Tongue (tissue), 2 donors: ENCODE measurements around the gene FMC1. TPM values are rescaled to one million over a fixed set of nuclear protein-coding genes. Genes with fewer than 3 reads are reported as not detected.
"Not testable (repeated sequence)": the region's sequence is repeated elsewhere in the genome, so short reads cannot be mapped to it uniquely, and the experiment has no call there.

Experiments used
- DNase-seq: peaks from one replicate; pipeline ENCODE4 v3.0.0-alpha.2; 2015
- total RNA-seq: library from RNA; depleted of rRNA; stranded (reverse); fragments of >200 nt; gene quantifications from one replicate; pipeline ENCODE4 v1.2.3, GENCODE V29; 2014

FMC1 gene, protein sequence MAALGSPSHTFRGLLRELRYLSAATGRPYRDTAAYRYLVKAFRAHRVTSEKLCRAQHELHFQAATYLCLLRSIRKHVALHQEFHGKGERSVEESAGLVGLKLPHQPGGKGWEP
- total RNA-seq, result 18.3 TPM

DNA sequence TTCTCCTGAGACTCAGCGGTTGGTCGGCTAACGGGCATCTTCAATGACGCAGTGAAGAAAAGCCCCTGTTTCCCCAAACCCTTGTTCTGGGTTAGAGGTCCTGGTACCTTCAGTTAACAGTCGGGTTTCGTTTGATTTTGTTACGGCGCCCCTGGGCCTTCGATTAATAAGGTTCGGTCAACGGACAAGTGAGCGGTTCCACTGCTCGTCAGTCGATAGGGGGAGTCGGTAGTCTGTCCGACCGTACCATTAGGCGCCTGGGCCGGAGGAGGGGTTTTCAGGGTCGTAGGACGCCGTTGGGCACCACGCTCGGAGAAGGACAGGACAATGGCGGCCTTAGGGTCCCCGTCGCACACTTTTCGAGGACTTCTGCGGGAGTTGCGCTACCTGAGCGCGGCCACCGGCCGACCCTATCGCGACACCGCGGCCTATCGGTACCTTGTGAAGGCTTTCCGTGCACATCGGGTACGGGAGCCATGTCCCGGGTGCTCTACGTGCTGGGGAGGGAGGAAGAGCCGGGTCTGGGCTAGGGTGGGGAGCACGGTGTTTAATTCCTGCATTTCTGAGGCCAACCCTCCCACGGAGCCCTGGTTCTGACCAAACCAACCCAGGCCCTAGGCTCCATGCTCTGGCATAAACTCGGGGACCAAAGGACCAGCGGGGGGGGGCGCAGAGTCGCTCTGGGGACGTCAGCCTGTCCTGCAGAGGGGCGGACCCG is at the start of gene FMC1:
TSS of gene FMC1 (plus strand) at position 280 of the 718 bp plus-strand sequence. CDS start at position 328, 48 bp downstream.
- peak; percentile 97 for DNase-seq

DNA sequence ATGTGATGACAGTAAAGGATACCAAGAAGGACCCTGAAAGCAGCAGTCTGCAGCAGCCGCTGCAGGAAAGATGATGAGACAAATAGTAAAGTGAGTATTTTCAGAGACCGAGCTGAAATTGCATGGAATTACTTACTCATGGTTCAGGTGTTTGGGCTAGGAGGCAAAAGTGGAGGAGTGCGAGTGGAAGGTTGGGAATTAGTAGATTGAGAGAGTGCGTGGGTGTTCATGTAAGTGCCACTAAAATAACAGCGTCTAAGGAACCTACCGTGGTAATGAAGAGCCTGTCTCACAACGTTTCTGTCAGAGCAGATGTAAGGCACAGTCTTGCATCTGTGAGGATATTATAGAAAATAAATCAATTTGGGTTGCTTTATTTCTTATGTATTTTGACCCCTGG is 48.3 kb upstream of the FMC1 start:
- no peak for DNase-seq

DNA sequence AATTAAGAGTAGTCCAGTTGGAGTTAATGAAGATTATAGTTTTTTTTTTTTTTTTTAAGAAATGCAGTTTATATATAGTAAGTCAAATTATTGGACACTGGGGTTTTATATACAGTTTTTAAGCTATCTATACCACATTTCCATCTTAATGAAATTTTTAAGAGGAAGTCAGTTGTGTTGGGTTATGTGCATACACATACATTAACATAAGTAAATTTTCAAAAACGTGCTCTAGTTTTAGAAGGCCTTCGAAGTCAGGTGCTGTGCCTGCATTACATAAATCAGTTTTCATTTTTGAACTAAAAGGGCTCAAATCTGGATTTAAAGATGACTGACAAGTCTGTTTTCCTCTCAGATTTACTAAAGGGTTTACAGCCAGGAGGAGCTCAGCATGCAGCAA is 47.6 kb upstream of the FMC1 start:
- no peak for DNase-seq

DNA sequence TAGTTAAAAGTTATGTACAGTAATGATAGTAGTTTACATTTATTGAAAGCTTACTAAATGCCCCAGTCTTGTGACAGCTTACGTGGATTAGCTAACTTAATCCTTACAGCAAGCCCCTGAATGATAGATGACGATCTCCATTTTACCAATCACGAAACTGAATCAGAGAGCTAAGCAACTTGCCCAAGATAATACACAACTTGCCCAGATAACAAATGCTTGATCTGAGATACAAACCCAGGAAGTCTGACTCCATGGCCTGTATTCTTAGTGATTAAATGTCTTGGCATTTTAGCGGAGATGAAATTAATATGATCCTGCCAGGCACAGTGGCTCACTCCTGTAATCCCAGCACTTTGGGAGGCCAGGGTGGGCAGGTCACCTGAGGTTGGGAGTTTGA is 46.9 kb upstream of the FMC1 start:
- no peak for DNase-seq

DNA sequence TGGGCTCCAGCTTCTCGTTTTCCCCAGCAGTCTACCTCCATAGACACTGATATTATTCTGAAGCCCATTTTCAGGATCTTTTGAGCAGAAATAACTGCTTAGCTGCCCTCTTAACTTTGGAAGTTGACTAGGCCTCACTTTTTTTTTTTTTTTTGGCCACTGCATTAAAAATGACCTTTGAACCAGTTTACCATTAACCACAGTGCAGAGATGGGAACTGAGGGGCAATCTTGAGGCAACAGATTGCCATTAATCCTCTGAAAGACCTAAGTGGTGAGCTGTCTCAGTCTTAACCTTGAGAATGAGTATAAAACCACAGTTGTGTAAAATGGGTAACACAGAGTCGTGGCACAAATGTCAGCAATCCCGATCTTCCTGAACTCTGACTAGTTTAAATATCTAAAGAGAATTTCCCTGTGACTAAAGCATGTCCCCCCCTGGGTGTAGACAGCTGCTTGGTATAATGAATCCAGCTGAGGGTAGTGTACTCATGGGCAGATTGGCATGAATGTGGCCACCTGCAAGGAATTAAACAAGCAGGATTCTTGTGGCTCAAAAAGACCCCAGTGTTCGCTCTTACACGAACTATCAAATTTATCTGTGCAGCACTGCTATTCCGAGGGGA is 46.1 kb upstream of the FMC1 start:
- DNase-seq, result peak; percentile 4

DNA sequence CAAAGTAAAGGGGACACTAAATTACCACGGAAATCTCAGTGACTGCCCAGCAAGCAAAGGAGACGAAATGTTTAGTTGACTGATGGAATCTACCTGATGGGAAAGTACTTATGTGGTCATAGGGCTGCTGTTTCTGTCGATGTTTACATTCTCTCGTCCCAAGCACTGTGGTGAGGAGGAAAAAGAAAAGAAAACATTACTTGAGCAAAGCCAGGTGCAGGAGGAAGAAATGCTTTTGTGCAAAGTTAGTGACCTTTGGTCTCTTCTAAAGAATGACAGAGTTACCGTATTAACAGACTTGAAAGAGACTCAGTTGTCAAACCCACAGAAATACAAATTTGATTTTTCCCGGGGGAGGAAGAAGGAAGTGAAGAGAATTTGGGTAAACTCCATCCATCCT is 43.3 kb upstream of the FMC1 start:
- DNase-seq, result peak; percentile 42

DNA sequence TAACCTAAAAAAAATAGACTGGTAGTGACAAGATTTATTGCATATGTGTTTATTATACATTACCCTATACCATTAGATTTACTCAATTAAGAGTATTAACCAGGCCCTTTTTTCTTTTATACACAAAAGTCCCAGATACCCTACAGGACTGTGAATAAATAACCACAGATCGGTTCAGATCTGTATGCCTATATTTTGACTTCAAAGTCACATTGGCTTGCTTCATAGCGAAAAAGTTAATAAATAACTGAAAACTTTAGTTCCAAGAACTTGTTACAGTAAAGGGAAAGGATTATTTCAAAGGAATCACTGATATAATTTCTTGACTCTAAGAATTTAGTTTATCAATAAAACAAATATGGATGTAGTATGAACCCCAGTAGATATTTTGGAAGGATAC is 41.8 kb upstream of the FMC1 start:
- no peak for DNase-seq

DNA sequence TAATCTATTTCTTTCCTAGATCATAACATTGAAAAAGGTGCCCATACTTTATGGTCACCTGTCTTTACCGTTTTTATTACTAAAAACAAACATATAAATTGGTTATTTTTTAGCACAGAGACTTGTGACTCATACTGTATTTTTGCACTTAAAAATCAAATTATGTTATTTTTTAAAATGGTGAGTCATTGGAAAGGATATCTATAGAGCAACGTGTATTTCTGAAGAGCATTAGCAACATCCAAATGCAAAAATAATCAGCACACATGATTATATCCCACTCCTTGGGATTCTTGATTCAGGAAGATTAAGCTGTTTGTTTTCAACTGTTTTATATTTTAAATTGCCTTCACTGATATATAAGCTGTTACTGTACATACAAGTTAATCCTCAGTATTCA is 40.7 kb upstream of the FMC1 start:
- DNase-seq, result no peak

DNA sequence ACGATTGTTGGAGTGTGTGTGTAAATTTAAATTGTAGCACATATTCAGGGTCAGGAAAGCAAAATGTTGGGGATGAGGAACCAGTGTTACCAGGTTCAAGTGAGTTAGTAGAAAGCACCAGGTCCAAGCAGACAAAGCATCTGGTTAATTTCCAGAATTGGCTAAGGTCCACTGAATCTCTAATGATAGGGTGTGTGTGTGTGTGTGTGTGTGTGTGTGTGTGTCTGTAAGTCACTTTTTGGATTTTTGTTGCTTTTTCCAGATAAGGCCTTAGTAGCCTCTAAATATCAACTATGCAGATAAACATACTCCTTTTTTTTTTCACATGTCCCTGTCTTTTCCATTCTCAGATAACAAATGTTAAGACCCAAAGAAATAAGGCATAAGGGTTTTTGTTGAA is 36.6 kb upstream of the FMC1 start:
- no peak for DNase-seq

DNA sequence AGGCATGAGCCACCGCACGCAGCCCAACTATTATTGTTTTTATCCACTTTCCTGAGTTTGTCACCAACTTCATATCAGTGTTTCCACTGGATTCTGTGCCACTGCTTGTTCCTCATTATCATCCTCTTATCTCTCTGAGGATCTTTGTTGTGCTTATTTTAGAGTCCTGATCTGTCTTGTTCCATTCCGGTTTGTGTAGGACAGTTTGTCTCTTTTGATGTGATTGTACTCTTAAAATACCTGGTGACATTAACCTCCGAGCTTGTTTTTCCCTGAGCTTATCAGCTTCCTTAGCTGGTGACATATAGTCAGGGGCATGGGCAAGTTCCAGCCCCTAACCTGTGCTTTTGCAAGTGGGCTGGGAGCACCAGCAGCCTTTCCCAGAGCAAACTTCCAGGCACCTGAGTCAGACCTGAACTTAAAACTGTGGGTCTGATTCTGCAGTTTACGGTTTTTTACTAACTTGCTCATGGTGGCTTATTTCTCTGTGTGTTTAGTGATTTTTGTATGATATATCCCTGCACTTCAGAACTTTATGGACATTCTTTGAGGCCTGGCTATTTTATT is 23.1 kb upstream of the FMC1 start:
- no peak for DNase-seq

DNA sequence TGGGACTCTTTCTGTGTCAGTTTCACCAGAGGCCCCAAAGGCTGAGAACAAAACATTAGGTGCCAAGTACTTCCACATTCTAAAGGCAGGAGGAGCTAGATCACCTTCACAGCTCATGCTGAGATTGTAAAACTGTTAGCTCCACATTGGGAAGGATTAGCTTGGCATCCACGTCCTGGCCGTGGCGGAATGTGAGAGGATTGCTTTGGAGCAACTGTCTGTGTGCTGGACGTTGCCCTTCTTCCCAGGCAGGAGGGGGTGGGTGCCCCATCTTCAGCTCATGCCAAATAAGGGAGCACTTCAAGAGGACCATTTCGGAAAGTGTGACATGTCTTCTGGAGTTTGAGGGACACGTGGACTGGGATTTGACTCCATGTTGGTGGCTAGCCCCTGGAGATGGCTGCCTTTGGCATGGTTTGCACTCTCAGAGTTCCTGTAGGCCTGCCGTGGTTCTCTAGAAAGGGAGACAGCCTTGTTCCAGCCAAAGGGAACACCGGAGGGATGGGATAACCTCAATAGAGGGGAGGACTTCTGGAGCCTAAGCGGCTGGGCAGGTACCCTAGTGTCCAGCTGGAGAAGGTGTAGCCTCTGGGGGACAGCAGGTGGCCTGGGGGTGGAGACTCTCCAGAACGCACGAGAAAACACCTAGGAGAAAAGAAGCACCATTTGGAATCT is 19.9 kb upstream of the FMC1 start:
- DNase-seq, result peak; percentile 26

DNA sequence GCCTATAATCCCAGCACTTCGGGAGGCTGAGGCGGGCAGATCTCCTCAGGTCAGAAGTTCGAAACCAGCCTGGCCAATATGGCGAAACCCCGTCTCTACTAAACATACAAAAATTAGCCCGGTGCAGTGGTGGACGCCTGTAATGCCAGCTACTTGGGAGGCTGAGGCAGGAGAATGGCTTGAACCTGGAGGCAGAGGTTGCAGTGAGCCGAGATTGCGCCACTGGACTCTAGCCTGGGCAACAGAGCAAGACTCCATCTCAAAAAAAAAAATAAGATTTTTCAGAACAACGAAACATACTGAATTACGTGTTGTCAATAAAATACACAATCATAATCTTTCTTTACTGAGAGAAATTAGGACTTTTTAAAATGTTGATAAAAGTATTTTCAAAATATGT is 16.4 kb upstream of the FMC1 start:
- not testable (repeated sequence) for DNase-seq

DNA sequence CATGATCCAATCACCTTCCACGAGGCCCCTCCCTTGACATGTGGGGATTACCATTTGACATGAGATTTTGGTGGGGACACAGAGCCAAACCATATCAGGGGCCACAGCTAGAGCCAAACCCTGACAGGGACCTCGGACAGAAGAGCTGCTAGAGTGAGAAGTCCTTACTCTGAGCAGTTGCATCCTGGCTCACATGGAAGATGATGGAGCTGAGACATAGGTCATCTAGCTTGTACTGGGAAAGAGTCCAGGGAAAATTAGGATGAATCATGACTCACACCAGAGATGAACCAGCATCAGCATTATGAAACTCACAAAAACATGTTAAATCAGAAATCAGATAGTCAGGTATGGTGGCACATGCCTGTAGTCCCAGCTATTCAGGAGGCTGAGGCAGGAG is 12.8 kb upstream of the FMC1 start:
- DNase-seq, result no peak

DNA sequence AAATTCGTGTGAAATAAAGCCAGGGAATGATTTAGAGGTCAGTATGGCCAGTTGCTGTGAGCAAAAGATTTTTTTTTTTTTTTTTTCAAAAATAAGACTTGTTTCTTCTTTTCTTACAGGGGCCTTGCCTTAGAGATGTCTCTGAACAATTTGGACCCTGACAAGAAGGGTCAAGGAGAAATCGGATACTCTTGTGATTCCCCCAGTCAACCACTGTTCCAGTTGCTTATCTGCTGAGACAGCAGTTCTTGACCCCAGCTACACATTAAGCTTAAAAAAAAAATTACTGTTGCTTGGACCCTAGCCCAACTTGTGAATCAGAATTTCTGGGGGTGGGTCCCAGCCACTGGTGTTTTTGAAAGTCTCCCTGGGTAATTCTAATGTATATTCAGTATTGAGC is 12.0 kb upstream of the FMC1 start:
- DNase-seq, result no peak

DNA sequence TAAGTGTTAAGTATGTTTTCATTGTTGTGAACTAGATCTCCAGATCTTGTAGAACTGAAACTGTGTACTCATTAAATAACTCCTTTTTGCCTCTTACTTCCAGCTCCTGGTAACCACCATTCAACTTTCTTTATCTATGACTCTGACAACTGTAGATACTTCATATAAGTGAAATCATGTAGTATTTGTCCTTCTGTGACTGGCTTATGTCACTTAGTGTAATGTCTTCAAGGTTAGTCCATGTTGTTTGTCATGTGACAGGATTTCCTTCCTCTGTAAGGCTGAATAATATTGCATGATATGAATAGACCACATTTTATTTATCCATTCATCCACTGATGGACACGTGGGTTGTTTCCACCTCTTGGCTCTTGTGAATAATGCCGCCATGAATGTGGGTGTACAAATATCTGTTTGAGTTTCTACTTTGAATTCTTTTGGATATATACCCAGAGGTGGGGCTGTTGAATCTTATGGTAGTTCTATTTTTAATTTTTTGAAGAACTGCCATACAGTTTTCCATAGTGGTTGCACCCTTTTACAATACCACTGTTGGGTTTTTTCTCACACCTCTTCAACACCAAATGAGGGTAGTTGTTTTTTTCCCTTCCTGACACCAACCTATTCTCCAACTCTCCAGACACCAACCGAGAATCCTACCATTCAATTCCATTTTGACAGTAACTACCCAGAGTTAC is 10.7 kb upstream of the FMC1 start:
- DNase-seq, result no peak

DNA sequence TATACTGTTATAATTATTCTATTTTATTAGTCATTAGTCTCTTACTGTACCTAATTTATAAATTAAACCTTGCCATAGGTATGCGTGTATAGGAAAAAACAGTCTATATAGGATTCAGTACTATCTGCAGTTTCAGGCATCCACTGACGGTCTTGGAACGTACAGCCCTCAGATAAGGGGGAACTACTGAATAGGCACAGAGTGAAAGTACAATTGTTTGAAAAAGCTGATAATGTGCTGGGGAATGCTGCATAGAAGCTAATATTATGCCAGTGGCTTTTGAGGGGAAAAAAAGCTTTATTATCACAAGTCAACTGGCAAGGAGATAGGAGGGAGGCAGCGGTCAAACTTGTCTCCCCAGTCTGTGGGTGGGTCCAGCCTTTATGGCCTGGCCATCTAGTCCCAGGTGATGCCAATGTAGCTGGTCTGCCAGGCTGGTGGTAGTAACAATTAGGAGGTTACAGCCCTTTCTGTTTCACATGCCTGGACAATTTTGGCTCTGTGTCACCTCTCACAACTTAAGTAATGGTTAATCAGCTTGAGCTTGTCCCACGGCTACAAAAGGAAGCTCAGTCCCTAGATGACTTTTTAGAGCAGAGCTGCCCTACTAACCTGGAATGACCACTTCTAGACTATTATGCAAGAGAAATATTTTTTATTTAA is 8.3 kb upstream of the FMC1 start:
- DNase-seq, result no peak

DNA sequence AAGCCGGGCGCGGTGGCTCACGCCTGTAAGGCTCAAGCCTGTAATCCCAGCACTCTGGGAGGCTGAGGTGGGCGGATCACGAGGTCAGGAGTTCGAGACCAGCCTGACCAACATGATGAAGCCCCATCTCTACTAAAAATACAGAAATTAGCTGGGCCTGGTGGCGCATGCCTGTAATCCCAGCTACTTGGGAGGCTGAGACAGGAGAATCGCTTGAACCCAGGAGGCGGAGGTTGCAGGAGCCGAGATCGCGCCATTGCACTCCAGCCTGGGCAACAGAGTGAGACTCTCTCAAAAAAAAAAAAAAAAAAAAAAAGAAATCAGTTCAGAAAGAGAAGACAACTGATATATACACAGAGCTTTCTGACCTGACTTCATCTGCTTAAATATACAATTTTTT is 7.7 kb upstream of the FMC1 start:
- not testable (repeated sequence) for DNase-seq

DNA sequence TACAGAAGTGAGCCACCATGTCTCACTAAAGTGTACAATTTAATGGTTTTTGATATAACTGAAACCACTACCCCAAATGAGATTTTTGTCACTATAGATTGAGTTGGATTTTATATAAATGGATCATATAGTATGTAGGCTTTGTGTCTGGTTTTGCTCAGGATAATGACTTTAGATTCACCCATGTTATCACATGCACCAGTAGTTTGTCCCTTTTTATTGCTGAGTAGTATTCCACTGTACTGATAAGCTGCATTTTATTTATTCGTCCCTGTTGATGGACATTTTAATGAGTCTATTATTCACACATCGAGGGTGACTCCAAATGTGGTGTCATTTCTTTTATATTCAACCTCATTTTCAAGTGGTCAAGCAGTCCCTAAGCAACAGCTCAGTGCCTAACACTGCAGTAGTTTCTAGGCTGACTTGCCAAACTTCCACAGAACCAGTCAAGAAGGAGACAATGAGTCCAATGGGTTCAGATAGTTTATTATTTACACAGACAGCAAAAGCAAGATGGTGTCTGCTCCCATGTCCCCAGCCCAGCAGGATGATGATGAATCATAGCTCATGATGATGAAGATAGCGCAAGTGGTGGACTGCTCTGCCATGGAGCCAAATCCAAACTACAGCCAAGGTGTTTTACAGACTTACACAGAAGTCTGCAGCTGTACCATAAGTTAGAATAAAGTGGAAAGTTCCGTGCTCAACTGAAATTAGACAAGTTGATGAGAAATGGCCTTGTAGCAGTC is 6.6 kb upstream of the FMC1 start:
- no peak for DNase-seq

DNA sequence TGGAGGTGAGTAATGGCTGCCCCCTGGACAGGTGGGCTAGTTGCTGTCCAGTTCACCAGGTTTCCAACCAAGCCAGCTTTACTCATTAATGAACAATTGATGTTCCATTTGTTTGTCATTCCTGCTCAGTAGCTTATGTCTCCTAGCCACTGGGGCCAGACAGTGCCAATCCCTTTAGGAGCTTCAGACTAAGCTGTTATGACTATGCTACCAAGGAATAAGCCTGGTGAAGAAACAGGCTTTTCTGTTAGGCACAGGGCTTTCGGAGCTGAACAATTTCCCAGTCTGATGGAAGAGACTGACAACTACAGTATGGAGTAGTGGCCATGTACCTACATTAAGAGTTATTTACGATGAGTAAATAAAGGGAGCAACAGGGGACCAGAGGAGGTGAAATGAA is 2.1 kb upstream of the FMC1 start:
- no peak for DNase-seq

DNA sequence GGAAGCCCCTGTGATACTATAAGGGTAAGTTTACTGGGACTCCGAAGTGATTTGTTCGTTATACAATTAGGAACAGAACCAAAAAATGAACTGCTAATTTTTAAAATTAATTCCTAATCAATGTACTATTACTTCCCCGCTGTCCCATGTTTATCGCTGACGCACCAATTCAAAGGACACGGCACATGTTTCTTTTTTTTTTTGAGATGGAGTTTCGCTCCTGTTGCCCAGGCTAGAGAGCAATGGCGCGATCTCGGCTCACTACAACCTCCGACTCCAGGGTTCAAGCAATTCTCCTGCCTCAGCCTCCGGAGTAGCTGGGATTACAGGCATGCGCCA is 1.5 kb upstream of the FMC1 start:
- DNase-seq, result no peak
